Neural cell (in vitro differentiated cells): ENCODE results near the gene P2RY14. TPM values are rescaled to one million over a fixed set of nuclear protein-coding genes. Genes with fewer than 3 reads are reported as not detected.
"Not testable (repeated sequence)": the region's sequence is repeated elsewhere in the genome, so short reads cannot be mapped to it uniquely, and the experiment has no call there.

Source experiments
- H2AFZ ChIP-seq: fragments of 200-600, 300-800 bp; sonication (generic), shearing (Covaris generic); 2 replicates; pipeline ENCODE4 v1.6.0; 2014; ENCODE audit warnings: low read depth, mild to moderate bottlenecking, antibody characterized with exemption, low read length, moderate library complexity
- H3F3A ChIP-seq: fragments of 200-600 bp; shearing (Covaris generic); 2 replicates; pipeline ENCODE4 v1.6.1; 2016; ENCODE audit warnings: mild to moderate bottlenecking, moderate library complexity, mixed read lengths, antibody characterized with exemption, low read length; ENCODE audit not compliant: insufficient read depth, poor library complexity, severe bottlenecking
- H3K27ac ChIP-seq: fragments of 200-600, 300-800 bp; sonication (generic), shearing (Covaris generic); 2 replicates; pipeline ENCODE4 v1.5.1; 2014; ENCODE audit warnings: mild to moderate bottlenecking, low read length, moderate library complexity
- H3K27me3 ChIP-seq: fragments of 300-800, 200-600 bp; sonication (generic), shearing (Covaris generic); 2 replicates; pipeline ENCODE4 v1.6.0; 2014; ENCODE audit warnings: mild to moderate bottlenecking, low read depth, low read length, moderate library complexity; ENCODE audit not compliant: insufficient read depth
- H3K36me3 ChIP-seq: fragments of 300-800, 200-600 bp; sonication (generic), shearing (Covaris generic); 2 replicates; pipeline ENCODE4 v1.5.1; 2014; ENCODE audit warnings: mild to moderate bottlenecking, antibody characterized with exemption, low read length, moderate library complexity; ENCODE audit not compliant: insufficient read depth
- H3K4me2 ChIP-seq: fragments of 300-800, 200-600 bp; sonication (generic), shearing (Covaris generic); 2 replicates; pipeline ENCODE4 v1.6.0; 2014; ENCODE audit warnings: mild to moderate bottlenecking, low read length
- H3K4me3 ChIP-seq: fragments of 300-800, 200-600 bp; sonication (generic), shearing (Covaris generic); 2 replicates; pipeline ENCODE4 v1.5.1; 2014; ENCODE audit warnings: mild to moderate bottlenecking, low read length, moderate library complexity
- H3K79me2 ChIP-seq: fragments of 200-600 bp; shearing (Covaris generic); replicated peaks from 2 replicates; pipeline ENCODE4 v1.6.0; 2014; ENCODE audit warnings: mild to moderate bottlenecking, low read length, moderate library complexity; ENCODE audit not compliant: insufficient read depth
- H3K9ac ChIP-seq: fragments of 300-800, 200-600 bp; sonication (generic), shearing (Covaris generic); 2 replicates; pipeline ENCODE4 v1.6.1; 2016; ENCODE audit warnings: mild to moderate bottlenecking, low read length, mixed read lengths
- H3K9me2 ChIP-seq: fragments of 200-600 bp; shearing (Covaris generic); 2 replicates; pipeline ENCODE4 v1.6.1; 2016; ENCODE audit warnings: mild to moderate bottlenecking, low read length, mixed read lengths; ENCODE audit not compliant: insufficient read depth
- H3K9me3 ChIP-seq: fragments of 200-600, 300-800 bp; sonication (generic), shearing (Covaris generic); 2 replicates; pipeline ENCODE4 v1.6.1; 2016; ENCODE audit warnings: mild to moderate bottlenecking, mixed run types, low read length, moderate library complexity, mixed read lengths
- H4K20me1 ChIP-seq: fragments of 200-600 bp; shearing (Covaris generic); 2 replicates; pipeline ENCODE4 v1.6.1; 2016; ENCODE audit warnings: mild to moderate bottlenecking, mixed run types; ENCODE audit not compliant: insufficient read depth
- EP300 ChIP-seq: fragments of 450-650 bp; conservative IDR thresholded peaks from 2 replicates; pipeline ENCODE4 v1.6.1; 2014; ENCODE audit warnings: antibody characterized with exemption, mild to moderate bottlenecking, moderate library complexity; ENCODE audit not compliant: poor library complexity, severe bottlenecking
- EZH2 ChIP-seq: fragments of 200-600, 300-800 bp; shearing (Covaris generic), sonication (generic); IDR thresholded peaks from 2 replicates; pipeline ENCODE4 v1.6.1; 2014; ENCODE audit warnings: antibody characterized with exemption, low read length, borderline replicate concordance, mild to moderate bottlenecking; ENCODE audit not compliant: insufficient read depth, poor library complexity, severe bottlenecking
- MXI1 ChIP-seq: fragments of 450-650 bp; conservative IDR thresholded peaks from 2 replicates; pipeline ENCODE4 v1.6.1; 2014; ENCODE audit warnings: antibody characterized with exemption, mild to moderate bottlenecking; ENCODE audit not compliant: poor library complexity, severe bottlenecking
- POLR2AphosphoS5 ChIP-seq: IDR thresholded peaks from 2 replicates; pipeline ENCODE4 v1.6.1; 2012
- RAD21 ChIP-seq: fragments of 450-650 bp; conservative IDR thresholded peaks from 2 replicates; pipeline ENCODE4 v1.6.1; 2014; ENCODE audit warnings: antibody characterized with exemption, mild to moderate bottlenecking, moderate library complexity
- REST ChIP-seq: IDR thresholded peaks from 2 replicates; pipeline ENCODE4 v1.6.1; 2012; ENCODE audit warnings: borderline replicate concordance
- SMC3 ChIP-seq: fragments of 450-650 bp; conservative IDR thresholded peaks from 2 replicates; pipeline ENCODE4 v1.6.1; 2014; ENCODE audit warnings: antibody characterized with exemption, mild to moderate bottlenecking, moderate library complexity; ENCODE audit not compliant: poor library complexity
- TAF1 ChIP-seq: IDR thresholded peaks from 2 replicates; pipeline ENCODE4 v1.6.1; 2012; ENCODE audit warnings: low read depth
- polyA plus RNA-seq: library from polyadenylated mRNA; depleted of rRNA; stranded (reverse); fragments of >200 nt; gene quantifications from 2 replicates; pipeline ENCODE4 v1.2.3, GENCODE V29; 2014
- TF ChIP-seq, protein P1 (sequence below): fragments of 450-650 bp; IDR thresholded peaks from 2 replicates; pipeline ENCODE4 v1.5.1; 2014; ENCODE audit warnings: antibody characterized with exemption, mild to moderate bottlenecking, moderate library complexity; ENCODE audit not compliant: poor library complexity, severe bottlenecking

The P2RY14 gene
- polyA plus RNA-seq, 1 donor from 2014 or later: not detected

DNA sequence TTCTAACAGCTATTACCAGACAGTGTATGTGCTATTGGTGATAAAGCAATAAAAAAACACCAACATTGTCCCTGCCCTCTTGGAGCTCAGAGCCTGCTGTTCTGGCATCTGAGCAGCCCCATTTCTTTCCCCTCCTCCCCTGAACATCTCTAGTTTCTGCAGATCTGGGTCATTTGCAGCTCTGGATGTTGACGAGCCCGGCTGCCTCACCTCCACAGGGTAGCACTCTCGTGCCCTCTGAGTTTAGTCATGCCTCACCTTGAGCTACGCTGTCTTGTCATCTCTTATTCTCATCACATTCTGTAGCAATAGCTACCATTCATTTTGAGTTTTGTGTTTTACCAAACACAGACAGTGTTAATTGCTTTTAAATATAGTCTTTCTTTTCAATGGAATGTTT is 45.4 kb downstream of the P2RY14 start:
- no peak overlapping the region for H3K9ac ChIP-seq
- H3K27ac ChIP-seq: no peak overlapping the region
- TF ChIP-seq EP300: no peak
- TF ChIP-seq, protein P1, sequence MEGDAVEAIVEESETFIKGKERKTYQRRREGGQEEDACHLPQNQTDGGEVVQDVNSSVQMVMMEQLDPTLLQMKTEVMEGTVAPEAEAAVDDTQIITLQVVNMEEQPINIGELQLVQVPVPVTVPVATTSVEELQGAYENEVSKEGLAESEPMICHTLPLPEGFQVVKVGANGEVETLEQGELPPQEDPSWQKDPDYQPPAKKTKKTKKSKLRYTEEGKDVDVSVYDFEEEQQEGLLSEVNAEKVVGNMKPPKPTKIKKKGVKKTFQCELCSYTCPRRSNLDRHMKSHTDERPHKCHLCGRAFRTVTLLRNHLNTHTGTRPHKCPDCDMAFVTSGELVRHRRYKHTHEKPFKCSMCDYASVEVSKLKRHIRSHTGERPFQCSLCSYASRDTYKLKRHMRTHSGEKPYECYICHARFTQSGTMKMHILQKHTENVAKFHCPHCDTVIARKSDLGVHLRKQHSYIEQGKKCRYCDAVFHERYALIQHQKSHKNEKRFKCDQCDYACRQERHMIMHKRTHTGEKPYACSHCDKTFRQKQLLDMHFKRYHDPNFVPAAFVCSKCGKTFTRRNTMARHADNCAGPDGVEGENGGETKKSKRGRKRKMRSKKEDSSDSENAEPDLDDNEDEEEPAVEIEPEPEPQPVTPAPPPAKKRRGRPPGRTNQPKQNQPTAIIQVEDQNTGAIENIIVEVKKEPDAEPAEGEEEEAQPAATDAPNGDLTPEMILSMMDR: no peak
- TF ChIP-seq TAF1: no peak
- no peak for TF ChIP-seq EZH2
- no peak for TF ChIP-seq MXI1
- no peak for TF ChIP-seq SMC3
- H3K9me3 ChIP-seq: no peaks in the 10 kb centered on the region
- H3K36me3 ChIP-seq: no peaks in the 10 kb centered on the region
- no peak overlapping the region for H2AFZ ChIP-seq
- H3K79me2 ChIP-seq: no peaks in the 10 kb centered on the region
- H3K27me3 ChIP-seq: no peaks in the 10 kb centered on the region
- no peaks in the 10 kb centered on the region for H3F3A ChIP-seq
- no peak overlapping the region for H3K4me2 ChIP-seq
- H3K4me3 ChIP-seq: no peak overlapping the region
- no peaks in the 10 kb centered on the region for H4K20me1 ChIP-seq
- H3K9me2 ChIP-seq: no peaks in the 10 kb centered on the region

- H3K36me3 ChIP-seq, H2AFZ ChIP-seq, H3K9me3 ChIP-seq, H3K9ac ChIP-seq, H3F3A ChIP-seq, H3K27me3 ChIP-seq, H4K20me1 ChIP-seq, H3K9me2 ChIP-seq, H3K27ac ChIP-seq, H3K79me2 ChIP-seq, H3K4me2 ChIP-seq, H3K4me3 ChIP-seq: not testable (repeated sequence)
These were observed 45.9 kb downstream of the P2RY14 start for GRCh38 chr3:151232403-151232802.

GRCh38 chr3:151230646-151231045 is 47.7 kb downstream of the P2RY14 start:
- Histone ChIP-seq H3K27me3 (no peaks in the 10 kb centered on the region), H3K9me3 (no peaks in the 10 kb centered on the region), H3K79me2 (no peaks in the 10 kb centered on the region), H3F3A (no peaks in the 10 kb centered on the region), H3K9ac (no peak overlapping the region), H4K20me1 (no peaks in the 10 kb centered on the region), H3K36me3 (peaks cover 5% of the 10 kb centered on the region), H3K9me2 (no peaks in the 10 kb centered on the region), H3K27ac (no peak overlapping the region), H3K4me3 (no peak overlapping the region), H2AFZ (no peak overlapping the region), H3K4me2 (no peak overlapping the region)
- TF ChIP-seq EP300 (no peak), SMC3 (no peak), POLR2AphosphoS5 (no peak), RAD21 (no peak), TAF1 (no peak), REST (no peak)
- TF ChIP-seq, protein P1: no peak
